ENCODE measurements around the gene SLC8B1.
"Not testable (repeated sequence)": the region's sequence is repeated elsewhere in the genome, so short reads cannot be mapped to it uniquely, and the experiment has no call there.

SLC8B1 gene

GRCh38 chr12:113354192-113354591, 19.3 kb upstream of the SLC8B1 start:
- FAIRE-seq, result not testable (repeated sequence)

GRCh38 chr12:113351089-113351488, 16.2 kb upstream of the SLC8B1 start:
- no peak for FAIRE-seq

GRCh38 chr12:113348849-113349536, 14.1 kb upstream of the SLC8B1 start:
- FAIRE-seq, result no peak

GRCh38 chr12:113347892-113348291, 13.0 kb upstream of the SLC8B1 start:
- no peak for FAIRE-seq

GRCh38 chr12:113347107-113347506, 12.2 kb upstream of the SLC8B1 start:
- FAIRE-seq, result no peak

- FAIRE-seq, result no peak
Measured at GRCh38 chr12:113346353-113346752, 11.4 kb upstream of the SLC8B1 start.

- no peak for FAIRE-seq
Measured at GRCh38 chr12:113345318-113345717, 10.4 kb upstream of the SLC8B1 start.

GRCh38 chr12:113341535-113341934, 6.6 kb upstream of the SLC8B1 start:
- FAIRE-seq, result no peak

GRCh38 chr12:113340061-113340460, 5.2 kb upstream of the SLC8B1 start:
- no peak for FAIRE-seq

- FAIRE-seq, result no peak
Measured at GRCh38 chr12:113339540-113339939, 4.6 kb upstream of the SLC8B1 start.

GRCh38 chr12:113333877-113334785, 778 bp downstream of the SLC8B1 start:
- no peak for FAIRE-seq

- FAIRE-seq, result no peak
Measured at GRCh38 chr12:113333418-113333750, 1.5 kb downstream of the SLC8B1 start.

- no peak for FAIRE-seq
Measured at GRCh38 chr12:113332688-113333417, 2.1 kb downstream of the SLC8B1 start.

GRCh38 chr12:113330505-113330904, 4.4 kb downstream of the SLC8B1 start:
- no peak for FAIRE-seq

GRCh38 chr12:113329791-113330417, 5.0 kb downstream of the SLC8B1 start:
- FAIRE-seq, result no peak

- FAIRE-seq, result no peak
Measured at GRCh38 chr12:113329022-113329790, 5.7 kb downstream of the SLC8B1 start.

- FAIRE-seq, result no peak
Measured at GRCh38 chr12:113328368-113328889, 6.5 kb downstream of the SLC8B1 start.

GRCh38 chr12:113326775-113327395, 8.0 kb downstream of the SLC8B1 start:
- no peak for FAIRE-seq

GRCh38 chr12:113325916-113326315, 9.0 kb downstream of the SLC8B1 start:
- FAIRE-seq, result no peak

- no peak for FAIRE-seq
Measured at GRCh38 chr12:113322343-113322742, 12.6 kb downstream of the SLC8B1 start.

GRCh38 chr12:113320401-113320800, 14.5 kb downstream of the SLC8B1 start:
- no peak for FAIRE-seq

Measured in TTC549 (cell line).